Immature natural killer cell (primary cell): Measurements from ENCODE around the gene IGFBP7. TPM values are rescaled to one million over a fixed set of nuclear protein-coding genes. Genes with fewer than 3 reads are reported as not detected.
"Not testable (repeated sequence)": the region's sequence is repeated elsewhere in the genome, so short reads cannot be mapped to it uniquely, and the experiment has no call there.

Source experiments
- DNase-seq, 3 donors: peaks; one replicate each; pipeline ENCODE4 v3.0.0; 2022; ENCODE audit warnings: mixed read lengths in 1 of 3
- H3K27ac Mint-ChIP-seq, 6 donors: one replicate each; pipeline ENCODE4 v1.8.0; 2020; ENCODE audit warnings: mixed read lengths in 6 of 6, mild to moderate bottlenecking in 5 of 6, inconsistent platforms in 4 of 6, moderate library complexity in 3 of 6
- H3K27me3 Mint-ChIP-seq, 3 donors: one replicate each; pipeline ENCODE4 v1.8.0; 2020 to 2021; ENCODE audit warnings: low read depth in 3 of 3, mild to moderate bottlenecking in 3 of 3, mixed read lengths in 3 of 3, moderate library complexity in 3 of 3, inconsistent platforms in 1 of 3
- H3K36me3 Mint-ChIP-seq, 3 donors: one replicate each; pipeline ENCODE4 v1.8.0; 2020; ENCODE audit warnings: mixed read lengths in 3 of 3, inconsistent platforms in 2 of 3, mild to moderate bottlenecking in 2 of 3
- H3K4me1 Mint-ChIP-seq, 2 donors: one replicate each; pipeline ENCODE4 v1.8.0; 2020; ENCODE audit warnings: inconsistent platforms in 2 of 2, mild to moderate bottlenecking in 2 of 2, mixed read lengths in 2 of 2, moderate library complexity in 1 of 2
- H3K4me3 Mint-ChIP-seq, 5 donors: one replicate each; pipeline ENCODE4 v1.8.0; 2020; ENCODE audit warnings: mild to moderate bottlenecking in 5 of 5, mixed read lengths in 5 of 5, inconsistent platforms in 3 of 5, moderate library complexity in 3 of 5
- H3K9me3 Mint-ChIP-seq, 6 donors: one replicate each; pipeline ENCODE4 v1.8.0; 2020; ENCODE audit warnings: mild to moderate bottlenecking in 6 of 6, mixed read lengths in 6 of 6, inconsistent platforms in 4 of 6, moderate library complexity in 3 of 6
- polyA plus RNA-seq, 3 donors: library from polyadenylated mRNA; unstranded; fragments of 300-500 nt; fragmentation: Illumina TruSeq; gene quantifications; one replicate each; pipeline ENCODE4 v1.2.3, GENCODE V29; 2021

The IGFBP7 gene
- polyA plus RNA-seq, 3 donors from 2014 or later = 192 to 270 (median 246) TPM

GRCh38 chr4:57051095-57051494 is 59.1 kb downstream of the IGFBP7 start:
- H3K4me3 Mint-ChIP-seq = no peak overlapping the region
- peaks cover 10 to 33% of the 10 kb centered on the region in 2 donors for H3K4me1 Mint-ChIP-seq
- DNase-seq = no peak
- peaks cover under 1 to 8% (median 7%) of the 10 kb centered on the region in 3 donors for H3K36me3 Mint-ChIP-seq
- H3K9me3 Mint-ChIP-seq = peaks cover 0 to 2% (median 0%) of the 10 kb centered on the region in 6 donors
- H3K27ac Mint-ChIP-seq = no peak overlapping the region
- peaks cover 0 to 2% (median 2%) of the 10 kb centered on the region in 3 donors for H3K27me3 Mint-ChIP-seq

DNA sequence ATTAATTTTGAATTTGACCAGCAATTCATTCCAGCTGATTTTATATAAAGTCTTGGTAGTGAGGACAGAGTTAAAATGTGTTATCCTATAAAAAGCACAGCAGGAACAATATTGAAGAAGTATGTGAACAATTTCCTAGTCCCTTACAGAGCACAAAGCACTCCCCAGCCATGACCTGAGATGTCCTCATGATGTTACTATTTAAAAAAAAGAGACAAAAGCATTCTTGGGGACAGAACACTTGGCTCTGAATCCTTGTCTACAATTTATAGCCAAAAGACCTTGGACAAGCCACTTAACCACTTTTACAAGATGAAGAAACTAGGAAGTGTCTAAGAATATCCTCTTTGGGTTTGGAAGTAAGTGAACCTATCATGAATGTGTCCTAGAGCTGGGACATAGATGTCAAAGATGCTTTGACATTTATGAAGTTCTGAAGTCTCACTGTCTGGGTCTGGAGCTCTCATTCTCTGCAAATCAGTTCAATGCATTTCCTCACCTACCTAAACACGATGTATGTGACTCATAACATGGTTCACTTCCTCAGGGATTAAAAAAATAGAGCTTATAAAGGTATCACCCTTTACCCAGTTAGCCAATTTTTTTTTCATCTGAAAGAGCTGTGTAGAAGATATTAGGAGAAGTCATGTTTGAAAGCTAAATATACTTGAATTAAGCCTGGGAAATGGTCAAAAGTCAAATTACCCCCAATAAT is 61.4 kb downstream of the IGFBP7 start:
- Mint-ChIP-seq H3K4me3 (no peak overlapping the region), H3K27ac (no peak overlapping the region), H3K36me3 (peaks cover 0 to 8% (median 0%) of the 10 kb centered on the region in 3 donors), H3K4me1 (peaks cover 11 to 41% of the 10 kb centered on the region in 2 donors), H3K27me3 (peaks cover 0 to 2% (median 0%) of the 10 kb centered on the region in 3 donors), H3K9me3 (peaks cover 0 to 2% (median 0%) of the 10 kb centered on the region in 6 donors)
- no peak for DNase-seq

- not testable (repeated sequence) for H3K36me3 Mint-ChIP-seq, H3K27me3 Mint-ChIP-seq, H3K9me3 Mint-ChIP-seq, H3K4me3 Mint-ChIP-seq, DNase-seq
- Mint-ChIP-seq H3K4me1 (peaks cover 11 to 39% of the 10 kb centered on the region in 2 donors), H3K27ac (peak overlapping the region in 1 of 6 donors; percentile 20)
Observed at GRCh38 chr4:57047046-57047445, 63.1 kb downstream of the IGFBP7 start.

DNA sequence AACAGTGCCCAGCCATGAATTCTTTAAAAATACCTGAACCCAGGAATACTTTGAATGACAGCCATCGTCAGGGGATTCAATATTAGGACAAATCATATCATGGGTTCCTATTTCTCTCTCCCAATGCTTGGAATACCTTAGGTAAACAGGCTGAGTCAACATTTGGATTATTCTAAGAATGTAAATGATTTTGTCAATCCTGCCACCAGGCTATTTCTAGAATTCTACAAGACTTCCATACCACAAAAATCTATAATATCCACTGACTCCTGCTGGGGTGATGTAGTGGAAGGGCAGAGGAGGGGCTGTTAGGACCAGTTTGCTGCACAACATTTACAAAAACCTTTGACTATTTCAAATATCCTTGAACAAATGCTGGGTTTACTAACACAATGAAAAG is 65.2 kb downstream of the IGFBP7 start:
- H3K9me3 Mint-ChIP-seq = peaks cover 0 to 2% (median 0%) of the 10 kb centered on the region in 6 donors
- peaks cover 0 to 8% (median 5%) of the 10 kb centered on the region in 3 donors for H3K36me3 Mint-ChIP-seq
- no peak overlapping the region for H3K27ac Mint-ChIP-seq
- peaks cover 6 to 25% of the 10 kb centered on the region in 2 donors for H3K4me1 Mint-ChIP-seq
- no peak overlapping the region for H3K4me3 Mint-ChIP-seq
- no peak for DNase-seq
- peaks cover 0 to 2% (median 0%) of the 10 kb centered on the region in 3 donors for H3K27me3 Mint-ChIP-seq

- DNase-seq = no peak
- H3K36me3 Mint-ChIP-seq = peaks cover 0 to 8% (median 8%) of the 10 kb centered on the region in 3 donors
- peaks cover 3 to 20% of the 10 kb centered on the region in 2 donors for H3K4me1 Mint-ChIP-seq
- H3K27me3 Mint-ChIP-seq = peaks cover 0 to 2% (median 0%) of the 10 kb centered on the region in 3 donors
- H3K9me3 Mint-ChIP-seq = peaks cover 0 to under 1% (median 0%) of the 10 kb centered on the region in 6 donors
- H3K4me3 Mint-ChIP-seq = no peak overlapping the region
- H3K27ac Mint-ChIP-seq = peak overlapping the region in 1 of 6 donors; percentile 61
Observed at GRCh38 chr4:57044279-57044678, 65.9 kb downstream of the IGFBP7 start.

- Mint-ChIP-seq H3K9me3 (no peaks in the 10 kb centered on the region), H3K27me3 (peaks cover 0 to 2% (median 0%) of the 10 kb centered on the region in 3 donors), H3K4me3 (no peak overlapping the region), H3K36me3 (peaks cover 0 to 8% (median 8%) of the 10 kb centered on the region in 3 donors), H3K27ac (peak overlapping the region in 1 of 6 donors; percentile 17), H3K4me1 (peaks cover 2 to 17% of the 10 kb centered on the region in 2 donors)
- DNase-seq = no peak
Observed at GRCh38 chr4:57043347-57044251, 66.6 kb downstream of the IGFBP7 start.

DNA sequence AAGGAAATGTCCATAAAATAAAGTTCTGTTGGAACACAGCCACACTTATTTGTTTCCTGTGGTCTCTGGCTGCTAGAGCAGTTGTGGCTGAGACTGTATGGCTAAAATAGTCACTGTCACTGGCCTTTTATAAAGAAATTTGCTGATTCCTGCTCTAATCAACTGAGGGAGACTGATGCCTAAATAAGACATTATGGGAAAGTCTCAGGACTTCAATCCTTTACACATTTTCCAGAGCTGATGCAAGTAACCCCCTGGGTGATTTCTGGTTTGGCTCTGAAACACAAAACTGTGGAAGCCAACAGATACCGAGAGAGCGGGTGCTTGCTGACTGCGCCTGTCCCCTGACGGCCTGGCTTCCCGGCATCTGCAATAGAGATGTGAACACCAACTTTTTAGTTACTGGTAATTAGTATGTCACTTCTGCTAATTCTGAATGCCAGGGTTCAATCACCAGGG is 67.4 kb downstream of the IGFBP7 start:
- no peak overlapping the region for H3K27ac Mint-ChIP-seq

GRCh38 chr4:57041020-57041419 is 69.2 kb downstream of the IGFBP7 start:
- Mint-ChIP-seq H3K27ac (peak overlapping the region in 1 of 6 donors; percentile 23), H3K9me3 (no peaks in the 10 kb centered on the region), H3K4me1 (peaks cover 5 to 8% of the 10 kb centered on the region in 2 donors), H3K36me3 (peaks cover 0 to 10% (median 0%) of the 10 kb centered on the region in 3 donors), H3K27me3 (peaks cover 0 to under 1% (median 0%) of the 10 kb centered on the region in 3 donors), H3K4me3 (no peak overlapping the region)
- DNase-seq = no peak

More for the DNA sequence above, 67.4 kb downstream of the IGFBP7 start:
- Mint-ChIP-seq H3K4me3 (no peak overlapping the region), H3K4me1 (peaks cover 5 to 17% of the 10 kb centered on the region in 2 donors), H3K27me3 (peaks cover 0 to 2% (median 0%) of the 10 kb centered on the region in 3 donors), H3K9me3 (no peaks in the 10 kb centered on the region), H3K36me3 (peaks cover 0 to 10% (median 8%) of the 10 kb centered on the region in 3 donors)
- no peak for DNase-seq

DNA sequence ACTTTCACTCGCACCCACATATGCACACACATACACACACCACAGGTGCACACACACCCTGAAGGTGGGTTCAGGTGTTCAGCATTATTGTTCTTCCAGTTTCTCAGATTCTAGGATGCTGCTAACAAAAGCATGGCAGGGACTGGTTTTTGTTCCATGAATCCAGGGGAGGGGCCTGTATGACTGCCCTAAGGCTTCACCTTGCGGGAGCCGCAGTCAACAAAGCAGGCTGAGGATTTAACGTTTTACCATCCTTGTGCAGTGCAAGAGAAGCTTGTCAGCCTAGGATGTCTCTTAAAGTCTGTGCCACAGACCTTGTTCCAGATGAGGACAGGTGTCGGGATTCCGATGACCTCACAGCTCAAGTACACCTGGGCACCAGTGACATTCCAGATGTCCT is 69.7 kb downstream of the IGFBP7 start:
- DNase-seq = no peak
- peaks cover 0 to 10% (median 0%) of the 10 kb centered on the region in 3 donors for H3K36me3 Mint-ChIP-seq
- no peak overlapping the region for H3K4me3 Mint-ChIP-seq
- peak overlapping the region in 2 of 6 donors; percentile 23 to 61 for H3K27ac Mint-ChIP-seq
- peaks cover 0 to 1% (median 0%) of the 10 kb centered on the region in 3 donors for H3K27me3 Mint-ChIP-seq
- peaks cover 5 to 6% of the 10 kb centered on the region in 2 donors for H3K4me1 Mint-ChIP-seq
- H3K9me3 Mint-ChIP-seq = no peaks in the 10 kb centered on the region

- Mint-ChIP-seq H3K4me1 (peaks cover 3 to 4% of the 10 kb centered on the region in 2 donors), H3K36me3 (peaks cover 0 to 10% (median 0%) of the 10 kb centered on the region in 3 donors), H3K4me3 (no peak overlapping the region), H3K27ac (peak overlapping the region in 3 of 6 donors; percentile 40 to 59 (median 43)), H3K27me3 (peaks cover 0 to 1% (median 0%) of the 10 kb centered on the region in 3 donors), H3K9me3 (no peaks in the 10 kb centered on the region)
- no peak for DNase-seq
Observed at GRCh38 chr4:57039345-57039744, 70.8 kb downstream of the IGFBP7 start.

DNA sequence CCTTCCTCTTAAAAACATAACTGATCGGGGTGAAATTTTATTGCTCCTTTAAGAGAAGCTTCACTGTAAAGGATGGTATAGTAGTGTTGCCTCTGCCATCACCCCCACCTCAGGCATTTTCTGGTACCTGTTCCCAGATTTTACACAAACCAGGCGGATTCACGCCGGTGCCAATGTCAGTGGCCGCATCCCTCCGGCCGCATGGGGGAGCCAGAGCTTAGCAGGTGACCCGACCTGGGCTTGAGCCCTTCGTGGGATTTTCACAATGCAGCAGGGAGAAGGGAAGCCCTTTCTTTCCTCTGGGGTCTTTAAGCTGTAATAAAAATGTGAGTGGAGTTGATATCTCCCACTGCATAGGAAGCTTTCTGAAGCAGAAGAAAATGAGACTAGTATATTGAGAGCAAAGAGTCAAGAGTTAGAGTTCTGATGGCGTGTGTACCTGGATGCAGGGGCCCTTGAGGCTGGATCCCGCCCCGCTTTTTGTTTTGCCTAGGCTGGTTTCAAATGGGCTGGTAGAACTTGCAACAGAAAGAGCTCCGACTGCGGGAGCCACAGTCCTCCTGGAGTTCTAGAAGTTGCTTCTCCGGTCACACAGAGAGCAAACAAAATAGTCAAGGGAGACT is 72.1 kb downstream of the IGFBP7 start:
- Mint-ChIP-seq H3K36me3 (peaks cover 0 to 14% (median 0%) of the 10 kb centered on the region in 3 donors), H3K27ac (peak overlapping the region in 3 of 6 donors; percentile 29 to 61 (median 45)), H3K4me1 (peaks cover 0 to 3% of the 10 kb centered on the region in 2 donors), H3K9me3 (no peaks in the 10 kb centered on the region), H3K27me3 (peaks cover 0 to 1% (median 0%) of the 10 kb centered on the region in 3 donors), H3K4me3 (no peak overlapping the region)
- peak in 2 of 3 donors; percentile 5 to 23 for DNase-seq

GRCh38 chr4:57034520-57034919 is 75.7 kb downstream of the IGFBP7 start:
- no peaks in the 10 kb centered on the region for H3K9me3 Mint-ChIP-seq
- H3K27me3 Mint-ChIP-seq = peaks cover 0 to 1% (median 0%) of the 10 kb centered on the region in 3 donors
- no peak overlapping the region for H3K27ac Mint-ChIP-seq
- peaks cover 0 to 3% of the 10 kb centered on the region in 2 donors for H3K4me1 Mint-ChIP-seq
- H3K4me3 Mint-ChIP-seq = no peak overlapping the region
- peaks cover 5 to 17% (median 9%) of the 10 kb centered on the region in 3 donors for H3K36me3 Mint-ChIP-seq
- DNase-seq = no peak

DNA sequence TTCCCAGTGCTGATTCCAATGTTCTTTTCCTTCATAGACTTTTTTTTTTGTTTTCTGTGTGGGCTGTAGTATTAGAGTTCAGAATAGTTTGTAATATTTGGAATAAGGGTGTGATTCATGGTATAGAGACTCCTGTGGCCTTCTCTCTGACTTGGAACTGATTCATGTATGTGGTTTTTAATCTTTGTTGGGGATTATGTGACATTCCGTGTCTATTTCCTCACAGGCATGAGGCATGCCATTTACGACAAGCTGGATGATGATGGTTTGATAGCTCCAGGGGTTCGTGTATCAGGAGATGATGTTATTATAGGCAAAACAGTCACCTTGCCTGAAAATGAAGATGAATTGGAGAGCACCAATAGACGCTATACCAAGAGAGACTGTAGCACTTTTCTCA is 87.1 kb downstream of the IGFBP7 start:
- DNase-seq = no peak

More for the DNA sequence above, 87.1 kb downstream of the IGFBP7 start:
- Mint-ChIP-seq H3K4me3 (no peak overlapping the region), H3K36me3 (peaks cover 19 to 63% (median 40%) of the 10 kb centered on the region in 3 donors), H3K27me3 (peaks cover 0 to 2% (median 0%) of the 10 kb centered on the region in 3 donors), H3K9me3 (no peaks in the 10 kb centered on the region), H3K27ac (peak overlapping the region in 3 of 6 donors; percentile 26 to 46 (median 31)), H3K4me1 (peaks cover 2 to 29% of the 10 kb centered on the region in 2 donors)
